Endometrium (tissue), 2 donors: ENCODE data around the gene CHID1.

Source experiments
- FAIRE-seq: peaks from 2 replicates; lab custom pipeline; 2012; peaks lifted over from hg19 to GRCh38; lab: Jason Lieb, UNC
- donor health status: control.
- donor health status: control.

Gene CHID1

GRCh38 chr11:933142-933851 lies 22.7 kb upstream of the CHID1 start:
- no peak for FAIRE-seq

- no peak for FAIRE-seq
These were observed 21.8 kb upstream of the CHID1 start for GRCh38 chr11:932435-932834.

- no peak for FAIRE-seq
These were observed 20.8 kb upstream of the CHID1 start for GRCh38 chr11:931385-931784.

- FAIRE-seq = no peak
These were observed 18.8 kb upstream of the CHID1 start for GRCh38 chr11:929405-929804.

- no peak for FAIRE-seq
These were observed 18.2 kb upstream of the CHID1 start for GRCh38 chr11:928786-929185.

- FAIRE-seq = no peak
These were observed 17.3 kb upstream of the CHID1 start for GRCh38 chr11:927871-928270.

GRCh38 chr11:926341-926916 lies 15.8 kb upstream of the CHID1 start:
- FAIRE-seq = no peak

- no peak for FAIRE-seq
These were observed 15.1 kb upstream of the CHID1 start, which contains the start of gene AP2A2 for GRCh38 chr11:925496-926301. AP2A2 (plus strand) TSS chr11:925870; CDS start chr11:926022, 152 bp downstream.

GRCh38 chr11:925158-925495 lies 14.5 kb upstream of the CHID1 start:
- no peak for FAIRE-seq

- no peak for FAIRE-seq
These were observed 14.0 kb upstream of the CHID1 start for GRCh38 chr11:924406-925157.

GRCh38 chr11:923691-924405 lies 13.2 kb upstream of the CHID1 start:
- no peak for FAIRE-seq

GRCh38 chr11:921921-922678 lies 11.5 kb upstream of the CHID1 start:
- no peak for FAIRE-seq

GRCh38 chr11:917426-917825 lies 6.8 kb upstream of the CHID1 start:
- no peak for FAIRE-seq

- no peak for FAIRE-seq
These were observed 4.3 kb upstream of the CHID1 start for GRCh38 chr11:914747-915501.

- no peak for FAIRE-seq
These were observed 3.6 kb upstream of the CHID1 start for GRCh38 chr11:914204-914603.

- no peak for FAIRE-seq
These were observed 2.4 kb upstream of the CHID1 start for GRCh38 chr11:913043-913442.

- no peak for FAIRE-seq
These were observed 1.7 kb upstream of the CHID1 start for GRCh38 chr11:912266-912665.

GRCh38 chr11:911890-912219 lies 1.2 kb upstream of the CHID1 start:
- no peak for FAIRE-seq

GRCh38 chr11:911031-911889 lies 650 bp upstream of the CHID1 start:
- FAIRE-seq = no peak
